Mammary epithelial cell (primary cell): ENCODE measurements around the gene CAMTA1.

Experiments used
- CTCF ChIP-seq, 2 donors: IDR thresholded peaks in 1 of 2; conservative IDR thresholded peaks in 1 of 2; 2 replicates each; pipeline ENCODE4 v1.5.1; 2011 to 2012; ENCODE audit warnings: inconsistent platforms in 2 of 2, low read length in 2 of 2, mild to moderate bottlenecking in 2 of 2, control low read depth in 1 of 2, low read depth in 1 of 2; ENCODE audit not compliant: insufficient read depth in 1 of 2; ENCODE audit errors: extremely low read depth in 1 of 2
- EZH2 ChIP-seq: IDR thresholded peaks from 2 replicates; pipeline ENCODE4 v1.6.1; 2012; ENCODE audit warnings: low read length, inconsistent platforms, borderline replicate concordance

DNA sequence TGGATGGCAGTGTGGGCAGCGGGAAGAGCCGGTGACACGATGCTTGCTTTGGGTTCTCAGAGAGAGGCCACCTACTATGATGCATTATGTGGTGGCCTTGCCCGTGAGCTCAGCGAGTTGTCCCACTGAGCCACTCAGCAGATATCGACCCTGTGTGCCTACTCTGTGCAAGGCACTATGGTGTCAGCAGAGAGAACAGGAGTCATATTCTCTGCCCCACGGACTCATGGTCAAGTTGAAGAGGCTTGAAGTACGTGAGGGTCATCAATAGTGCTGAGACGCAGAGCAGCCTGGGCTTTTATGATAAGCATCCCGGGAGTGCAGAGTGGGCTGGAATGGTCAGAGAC is 466.2 kb downstream of the CAMTA1 start:
- no peak for TF ChIP-seq EZH2
- TF ChIP-seq CTCF (conservative IDR thresholded peaks at IDR 0.05 in 1 of 2, IDR thresholded peaks at IDR 0.05 in 1 of 2; ENCODE audit: extremely low read depth in 1 of 2, insufficient read depth in 1 of 2, low read depth in 1 of 2, low read length in 2 of 2), result no peak
